GM19324 (cell line): ENCODE results near the gene SMPDL3A.

Experiments used
- ATAC-seq: cut with Tn5 transposase; IDR thresholded peaks from one replicate; pipeline ENCODE4 v1.9.1; 2021; ENCODE audit warnings: mild to moderate bottlenecking, moderate library complexity; ENCODE audit not compliant: unreplicated experiment, low FRiP score

The SMPDL3A gene

GRCh38 chr6:122845916-122846612 lies 57.0 kb downstream of the SMPDL3A start:
- no peak for ATAC-seq

- peak; percentile 93 for ATAC-seq
Measured at GRCh38 chr6:122853259-122853995, 64.4 kb downstream of the SMPDL3A start.
